A549 (cell line): ENCODE results near the gene PSMD13.
"Not testable (repeated sequence)": the region's sequence is repeated elsewhere in the genome, so short reads cannot be mapped to it uniquely, and the experiment has no call there.

Experiments
- CEBPB ChIP-seq, 2 experiments: fragments of >200 bp in 1 of 2; sonication (Bioruptor Twin) in 1 of 2; formaldehyde crosslinking in 1 of 2; IDR thresholded peaks; 2 replicates each; pipeline ENCODE4 v1.6.1; 2012 to 2016
- CHD4 ChIP-seq: fragments of 200-600 bp; sonication (generic); IDR thresholded peaks from 2 replicates; pipeline ENCODE4 v1.6.1; 2016; ENCODE audit warnings: antibody characterized with exemption, mild to moderate bottlenecking, borderline replicate concordance
- JUN ChIP-seq, 2 experiments: fragments of >200 bp; sonication (Bioruptor Twin); formaldehyde crosslinking; IDR thresholded peaks; 2 replicates in 1 of 2; 3 replicates in 1 of 2; pipeline ENCODE4 v1.6.1; 2016 to 2017
- POLR2A ChIP-seq: IDR thresholded peaks from 2 replicates; pipeline ENCODE4 v1.6.1; 2012; ENCODE audit warnings: mild to moderate bottlenecking, low read length
- RAD21 ChIP-seq, 2 experiments: fragments of >200 bp in 1 of 2; sonication (Bioruptor Twin) in 1 of 2; formaldehyde crosslinking in 1 of 2; IDR thresholded peaks in 1 of 2; conservative IDR thresholded peaks in 1 of 2; 2 replicates in 1 of 2; 3 replicates in 1 of 2; pipeline ENCODE4 v1.6.1; 2012 to 2018; ENCODE audit warnings: inconsistent platforms in 1 of 2
- RCOR1 ChIP-seq: fragments of 150-350 bp; IDR thresholded peaks from 2 replicates; pipeline ENCODE4 v1.6.1; 2014; ENCODE audit warnings: antibody characterized with exemption, low read length, low read depth
- RFX5 ChIP-seq: fragments of 450-650 bp; IDR thresholded peaks from 2 replicates; pipeline ENCODE4 v1.7.1; 2014; ENCODE audit warnings: antibody characterized with exemption, mild to moderate bottlenecking, moderate library complexity
- SMC3 ChIP-seq: fragments of >200 bp; sonication (Bioruptor Twin); formaldehyde crosslinking; IDR thresholded peaks from 3 replicates; pipeline ENCODE4 v1.6.1; 2018; ENCODE audit warnings: inconsistent platforms
- SREBF2 ChIP-seq: fragments of 450-650 bp; IDR thresholded peaks from 2 replicates; pipeline ENCODE4 v1.6.1; 2014; ENCODE audit warnings: mild to moderate bottlenecking, moderate library complexity
- TF ChIP-seq, protein P1 (sequence below): IDR thresholded peaks from 2 replicates; pipeline ENCODE4 v1.6.1; 2012; ENCODE audit warnings: low read depth, borderline replicate concordance
- TF ChIP-seq, protein P2 (sequence below): fragments of >200 bp; sonication (Bioruptor Twin); formaldehyde crosslinking; IDR thresholded peaks from 3 replicates; pipeline ENCODE4 v1.5.1; 2016
- TF ChIP-seq, protein P3 (sequence below): fragments of >200 bp; sonication (Bioruptor Twin); formaldehyde crosslinking; IDR thresholded peaks from 3 replicates; pipeline ENCODE4 v1.6.1; 2016
- TF ChIP-seq, protein P4 (sequence below): fragments of 250-450 bp; sonication (Bioruptor Pico); IDR thresholded peaks from 2 replicates; pipeline ENCODE4 v1.5.0; 2021; ENCODE audit warnings: mild to moderate bottlenecking, moderate library complexity, borderline replicate concordance

DNA sequence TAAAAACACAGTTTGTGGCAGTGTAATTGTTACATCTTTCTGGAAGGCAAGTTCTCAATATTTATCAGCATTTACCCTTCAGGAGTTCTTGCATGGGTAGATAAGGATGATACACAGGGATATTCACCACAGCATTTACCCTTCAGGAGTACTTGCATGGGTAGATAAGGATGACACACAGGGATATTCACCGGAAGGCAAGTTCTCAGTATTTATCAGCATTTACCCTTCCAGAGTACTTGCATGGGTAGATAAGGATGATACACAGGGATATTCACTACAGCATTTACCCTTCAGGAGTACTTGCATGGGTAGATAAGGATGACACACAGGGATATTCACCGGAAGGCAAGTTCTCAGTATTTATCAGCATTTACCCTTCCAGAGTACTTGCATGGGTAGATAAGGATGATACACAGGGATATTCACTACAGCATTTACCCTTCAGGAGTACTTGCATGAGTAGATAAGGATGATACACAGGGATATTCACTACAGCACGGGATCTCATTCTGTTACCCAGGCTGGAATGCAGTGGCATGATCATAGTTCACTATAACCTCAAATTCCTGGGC lies 16.0 kb upstream of the PSMD13 start:
- not testable (repeated sequence) for TF ChIP-seq CEBPB (IDR thresholded peaks at IDR 0.05); JUN (IDR thresholded peaks at IDR 0.05); CHD4; POLR2A; RAD21 (conservative IDR thresholded peaks at IDR 0.05 in 1 of 2, IDR thresholded peaks at IDR 0.05 in 1 of 2); RFX5; SREBF2; SMC3; RCOR1
- TF ChIP-seq, protein P1, sequence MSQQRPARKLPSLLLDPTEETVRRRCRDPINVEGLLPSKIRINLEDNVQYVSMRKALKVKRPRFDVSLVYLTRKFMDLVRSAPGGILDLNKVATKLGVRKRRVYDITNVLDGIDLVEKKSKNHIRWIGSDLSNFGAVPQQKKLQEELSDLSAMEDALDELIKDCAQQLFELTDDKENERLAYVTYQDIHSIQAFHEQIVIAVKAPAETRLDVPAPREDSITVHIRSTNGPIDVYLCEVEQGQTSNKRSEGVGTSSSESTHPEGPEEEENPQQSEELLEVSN, result not testable (repeated sequence)
- TF ChIP-seq, protein P2, sequence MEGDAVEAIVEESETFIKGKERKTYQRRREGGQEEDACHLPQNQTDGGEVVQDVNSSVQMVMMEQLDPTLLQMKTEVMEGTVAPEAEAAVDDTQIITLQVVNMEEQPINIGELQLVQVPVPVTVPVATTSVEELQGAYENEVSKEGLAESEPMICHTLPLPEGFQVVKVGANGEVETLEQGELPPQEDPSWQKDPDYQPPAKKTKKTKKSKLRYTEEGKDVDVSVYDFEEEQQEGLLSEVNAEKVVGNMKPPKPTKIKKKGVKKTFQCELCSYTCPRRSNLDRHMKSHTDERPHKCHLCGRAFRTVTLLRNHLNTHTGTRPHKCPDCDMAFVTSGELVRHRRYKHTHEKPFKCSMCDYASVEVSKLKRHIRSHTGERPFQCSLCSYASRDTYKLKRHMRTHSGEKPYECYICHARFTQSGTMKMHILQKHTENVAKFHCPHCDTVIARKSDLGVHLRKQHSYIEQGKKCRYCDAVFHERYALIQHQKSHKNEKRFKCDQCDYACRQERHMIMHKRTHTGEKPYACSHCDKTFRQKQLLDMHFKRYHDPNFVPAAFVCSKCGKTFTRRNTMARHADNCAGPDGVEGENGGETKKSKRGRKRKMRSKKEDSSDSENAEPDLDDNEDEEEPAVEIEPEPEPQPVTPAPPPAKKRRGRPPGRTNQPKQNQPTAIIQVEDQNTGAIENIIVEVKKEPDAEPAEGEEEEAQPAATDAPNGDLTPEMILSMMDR, result not testable (repeated sequence)
- TF ChIP-seq, protein P3, sequence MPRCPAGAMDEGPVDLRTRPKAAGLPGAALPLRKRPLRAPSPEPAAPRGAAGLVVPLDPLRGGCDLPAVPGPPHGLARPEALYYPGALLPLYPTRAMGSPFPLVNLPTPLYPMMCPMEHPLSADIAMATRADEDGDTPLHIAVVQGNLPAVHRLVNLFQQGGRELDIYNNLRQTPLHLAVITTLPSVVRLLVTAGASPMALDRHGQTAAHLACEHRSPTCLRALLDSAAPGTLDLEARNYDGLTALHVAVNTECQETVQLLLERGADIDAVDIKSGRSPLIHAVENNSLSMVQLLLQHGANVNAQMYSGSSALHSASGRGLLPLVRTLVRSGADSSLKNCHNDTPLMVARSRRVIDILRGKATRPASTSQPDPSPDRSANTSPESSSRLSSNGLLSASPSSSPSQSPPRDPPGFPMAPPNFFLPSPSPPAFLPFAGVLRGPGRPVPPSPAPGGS, result not testable (repeated sequence)
- TF ChIP-seq, protein P4, sequence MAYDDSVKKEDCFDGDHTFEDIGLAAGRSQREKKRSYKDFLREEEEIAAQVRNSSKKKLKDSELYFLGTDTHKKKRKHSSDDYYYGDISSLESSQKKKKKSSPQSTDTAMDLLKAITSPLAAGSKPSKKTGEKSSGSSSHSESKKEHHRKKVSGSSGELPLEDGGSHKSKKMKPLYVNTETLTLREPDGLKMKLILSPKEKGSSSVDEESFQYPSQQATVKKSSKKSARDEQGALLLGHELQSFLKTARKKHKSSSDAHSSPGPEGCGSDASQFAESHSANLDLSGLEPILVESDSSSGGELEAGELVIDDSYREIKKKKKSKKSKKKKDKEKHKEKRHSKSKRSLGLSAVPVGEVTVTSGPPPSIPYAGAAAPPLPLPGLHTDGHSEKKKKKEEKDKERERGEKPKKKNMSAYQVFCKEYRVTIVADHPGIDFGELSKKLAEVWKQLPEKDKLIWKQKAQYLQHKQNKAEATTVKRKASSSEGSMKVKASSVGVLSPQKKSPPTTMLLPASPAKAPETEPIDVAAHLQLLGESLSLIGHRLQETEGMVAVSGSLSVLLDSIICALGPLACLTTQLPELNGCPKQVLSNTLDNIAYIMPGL (CRISPR knock-in tag), result not testable (repeated sequence)
